MM.1S (cell line): Measurements from ENCODE around the gene FBLN1.

Source experiments
- CTCF ChIP-seq: fragments of 300-600 bp; sonication (generic); IDR thresholded peaks from 2 replicates; pipeline ENCODE4 v1.5.1; 2016; ENCODE audit warnings: antibody characterized with exemption, low read length, mixed read lengths
- EZH2 ChIP-seq: fragments of 300-600 bp; sonication (generic); optimal IDR thresholded peaks from 2 replicates; pipeline ENCODE3; 2017; ENCODE audit warnings: low read depth, mild to moderate bottlenecking, antibody characterized with exemption, low read length, mixed read lengths

GRCh38 chr22:45584621-45585436, 82.1 kb downstream of the FBLN1 start:
- TF ChIP-seq CTCF (no peak), EZH2 (no peak)
